HepG2 (cell line): ENCODE results near the gene CARMIL1. TPM values are rescaled to one million over a fixed set of nuclear protein-coding genes. Genes with fewer than 3 reads are reported as not detected.
A peak's percentile ranks its signal among the peaks of the same experiment; 100 is the strongest.

Source experiments
- BCL6 ChIP-seq: IDR thresholded peaks from 2 replicates; pipeline ENCODE4 v1.6.1; 2016; ENCODE audit warnings: missing genetic modification reagents, missing compliant biosample characterization
- EP300 ChIP-seq, 3 experiments: sonication (generic) in 1 of 3; formaldehyde crosslinking in 1 of 3; IDR thresholded peaks; 2 replicates each; pipeline versions ENCODE4 v1.5.1 to v1.6.1; 2011 to 2020; ENCODE audit warnings: low read depth in 2 of 3, low read length in 2 of 3, borderline replicate concordance in 1 of 3, improper control_type of control experiment in 1 of 3, mild to moderate bottlenecking in 1 of 3, missing genetic modification reagents in 1 of 3, moderate library complexity in 1 of 3
- FOXK1 ChIP-seq: sonication (generic); formaldehyde crosslinking; IDR thresholded peaks from 2 replicates; pipeline ENCODE4 v1.4.0; 2020; ENCODE audit warnings: low read depth, missing genetic modification reagents, borderline replicate concordance
- HNF4A ChIP-seq: sonication (generic); formaldehyde crosslinking; IDR thresholded peaks from 2 replicates; pipeline ENCODE4 v1.4.0; 2020; ENCODE audit warnings: missing genetic modification reagents
- IRX3 ChIP-seq: sonication (generic); formaldehyde crosslinking; IDR thresholded peaks from 2 replicates; pipeline ENCODE4 v1.8.1; 2023; ENCODE audit warnings: mild to moderate bottlenecking, low read depth, missing genetic modification reagents, borderline replicate concordance
- JUND ChIP-seq: sonication (generic); formaldehyde crosslinking; IDR thresholded peaks from 2 replicates; pipeline ENCODE4 v1.8.0; 2022; ENCODE audit warnings: mild to moderate bottlenecking, missing genetic modification reagents
- MEF2D ChIP-seq: sonication (generic); formaldehyde crosslinking; IDR thresholded peaks from 2 replicates; pipeline ENCODE4 v1.5.1; 2020; ENCODE audit warnings: mild to moderate bottlenecking, missing genetic modification reagents
- RFXANK ChIP-seq: IDR thresholded peaks from 2 replicates; pipeline ENCODE4 v1.6.1; 2016
- RXRB ChIP-seq: IDR thresholded peaks from 2 replicates; pipeline ENCODE4 v1.6.1; 2016; ENCODE audit warnings: borderline replicate concordance, missing genetic modification reagents, missing compliant biosample characterization
- SAP130 ChIP-seq: IDR thresholded peaks from 2 replicates; pipeline ENCODE4 v1.6.1; 2016; ENCODE audit warnings: low read depth
- ZEB1 ChIP-seq: IDR thresholded peaks from 2 replicates; pipeline ENCODE4 v1.6.1; 2012; ENCODE audit warnings: mild to moderate bottlenecking, low read depth, inconsistent platforms; ENCODE audit not compliant: insufficient replicate concordance
- ZNF280B ChIP-seq: sonication (generic); formaldehyde crosslinking; IDR thresholded peaks from 2 replicates; pipeline ENCODE4 v1.5.0; 2020; ENCODE audit warnings: missing genetic modification reagents, mild to moderate bottlenecking, borderline replicate concordance
- ZNF788 ChIP-seq: sonication (generic); formaldehyde crosslinking; IDR thresholded peaks from 2 replicates; pipeline ENCODE4 v1.5.0; 2020; ENCODE audit warnings: mild to moderate bottlenecking, missing genetic modification reagents, borderline replicate concordance
- polyA plus RNA-seq, 8 experiments: library from polyadenylated mRNA; depleted of rRNA in 3 of 8; stranded (reverse) in 7 of 8; unstranded in 1 of 8; fragments of >200 nt; fragmentation: Illumina TruSeq in 4 of 8; extraction: Trizol in 4 of 8; gene quantifications; 2 replicates each; pipeline versions ENCODE4 v1.2.1 to v1.2.3, GENCODE V29; 2011 to 2016; ENCODE audit warnings: low read depth in 4 of 8, missing spikeins in 1 of 8, mixed read lengths in 1 of 8; ENCODE audit not compliant: insufficient read depth in 1 of 8
- total RNA-seq, 5 experiments: library from RNA; depleted of rRNA; stranded (reverse); fragments of >200 nt; fragmentation: Illumina TruSeq; extraction: Trizol; gene quantifications; 2 replicates each; pipeline ENCODE4 v1.2.3, GENCODE V29; 2016; ENCODE audit warnings: low read depth in 1 of 5
- TF ChIP-seq, protein P1 (sequence below): sonication (generic); formaldehyde crosslinking; IDR thresholded peaks from 2 replicates; pipeline ENCODE4 v1.5.1; 2020; ENCODE audit warnings: missing genetic modification reagents, mild to moderate bottlenecking, borderline replicate concordance
- TF ChIP-seq, protein P2 (sequence below): sonication (generic); formaldehyde crosslinking; IDR thresholded peaks from 2 replicates; pipeline ENCODE4 v1.5.0; 2020; ENCODE audit warnings: missing genetic modification reagents
- TF ChIP-seq, protein P3 (sequence below): sonication (generic); formaldehyde crosslinking; IDR thresholded peaks from 2 replicates; pipeline ENCODE4 v1.4.0; 2020; ENCODE audit warnings: missing genetic modification reagents

The CARMIL1 gene
- total and polyA plus RNA-seq, 2 of the 13 experiments (the other 11 are each of a cell fraction or from before 2014, with no cell fraction given) = 1.8 to 2.6 TPM

DNA sequence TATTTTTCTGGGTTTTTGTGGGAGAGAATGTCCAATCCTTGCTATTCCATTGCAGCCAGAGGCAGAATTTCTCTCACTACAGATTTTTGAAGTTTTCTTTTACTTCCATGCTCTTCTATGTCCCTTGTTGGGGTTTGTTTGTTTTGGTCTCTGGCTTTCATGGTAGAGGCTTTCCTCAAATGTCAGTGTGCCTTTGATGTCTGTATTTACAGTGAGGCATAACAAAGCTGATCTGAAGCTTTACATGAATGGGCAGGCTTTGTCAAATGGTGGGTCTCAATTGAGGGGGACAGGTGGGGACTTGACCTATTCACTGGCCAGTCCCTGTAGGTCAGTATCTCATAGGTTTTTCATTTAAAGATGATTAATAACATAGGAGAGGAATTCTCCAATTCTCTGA, 8.6 kb upstream of the CARMIL1 start (continued):
- TF ChIP-seq, protein P1, sequence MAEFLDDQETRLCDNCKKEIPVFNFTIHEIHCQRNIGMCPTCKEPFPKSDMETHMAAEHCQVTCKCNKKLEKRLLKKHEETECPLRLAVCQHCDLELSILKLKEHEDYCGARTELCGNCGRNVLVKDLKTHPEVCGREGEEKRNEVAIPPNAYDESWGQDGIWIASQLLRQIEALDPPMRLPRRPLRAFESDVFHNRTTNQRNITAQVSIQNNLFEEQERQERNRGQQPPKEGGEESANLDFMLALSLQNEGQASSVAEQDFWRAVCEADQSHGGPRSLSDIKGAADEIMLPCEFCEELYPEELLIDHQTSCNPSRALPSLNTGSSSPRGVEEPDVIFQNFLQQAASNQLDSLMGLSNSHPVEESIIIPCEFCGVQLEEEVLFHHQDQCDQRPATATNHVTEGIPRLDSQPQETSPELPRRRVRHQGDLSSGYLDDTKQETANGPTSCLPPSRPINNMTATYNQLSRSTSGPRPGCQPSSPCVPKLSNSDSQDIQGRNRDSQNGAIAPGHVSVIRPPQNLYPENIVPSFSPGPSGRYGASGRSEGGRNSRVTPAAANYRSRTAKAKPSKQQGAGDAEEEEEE (CRISPR knock-in tag) = no peak
- no peak for TF ChIP-seq RFXANK
- no peak for TF ChIP-seq ZEB1
- TF ChIP-seq BCL6 (CRISPR knock-in tag) = peak; percentile 88
- TF ChIP-seq SAP130 = peak; percentile 77
- TF ChIP-seq MEF2D (CRISPR knock-in tag) = no peak
- peak in 1 of 2 experiments; percentile 70; a peak in 2 of 4 replicates for TF ChIP-seq EP300 (IDR thresholded peaks at IDR 0.05; ENCODE audit: low read depth in 2 of 2, low read length in 2 of 2)
- TF ChIP-seq EP300 (CRISPR knock-in tag; IDR thresholded peaks at IDR 0.05; ENCODE audit: borderline replicate concordance) = peak; percentile 48; the same call in 1 of the 2 replicates
- TF ChIP-seq, protein P2, sequence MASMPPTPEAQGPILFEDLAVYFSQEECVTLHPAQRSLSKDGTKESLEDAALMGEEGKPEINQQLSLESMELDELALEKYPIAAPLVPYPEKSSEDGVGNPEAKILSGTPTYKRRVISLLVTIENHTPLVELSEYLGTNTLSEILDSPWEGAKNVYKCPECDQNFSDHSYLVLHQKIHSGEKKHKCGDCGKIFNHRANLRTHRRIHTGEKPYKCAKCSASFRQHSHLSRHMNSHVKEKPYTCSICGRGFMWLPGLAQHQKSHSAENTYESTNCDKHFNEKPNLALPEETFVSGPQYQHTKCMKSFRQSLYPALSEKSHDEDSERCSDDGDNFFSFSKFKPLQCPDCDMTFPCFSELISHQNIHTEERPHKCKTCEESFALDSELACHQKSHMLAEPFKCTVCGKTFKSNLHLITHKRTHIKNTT = no peak
- TF ChIP-seq HNF4A (CRISPR knock-in tag) = no peak
- TF ChIP-seq JUND (CRISPR knock-in tag) = no peak
- TF ChIP-seq, protein P3, sequence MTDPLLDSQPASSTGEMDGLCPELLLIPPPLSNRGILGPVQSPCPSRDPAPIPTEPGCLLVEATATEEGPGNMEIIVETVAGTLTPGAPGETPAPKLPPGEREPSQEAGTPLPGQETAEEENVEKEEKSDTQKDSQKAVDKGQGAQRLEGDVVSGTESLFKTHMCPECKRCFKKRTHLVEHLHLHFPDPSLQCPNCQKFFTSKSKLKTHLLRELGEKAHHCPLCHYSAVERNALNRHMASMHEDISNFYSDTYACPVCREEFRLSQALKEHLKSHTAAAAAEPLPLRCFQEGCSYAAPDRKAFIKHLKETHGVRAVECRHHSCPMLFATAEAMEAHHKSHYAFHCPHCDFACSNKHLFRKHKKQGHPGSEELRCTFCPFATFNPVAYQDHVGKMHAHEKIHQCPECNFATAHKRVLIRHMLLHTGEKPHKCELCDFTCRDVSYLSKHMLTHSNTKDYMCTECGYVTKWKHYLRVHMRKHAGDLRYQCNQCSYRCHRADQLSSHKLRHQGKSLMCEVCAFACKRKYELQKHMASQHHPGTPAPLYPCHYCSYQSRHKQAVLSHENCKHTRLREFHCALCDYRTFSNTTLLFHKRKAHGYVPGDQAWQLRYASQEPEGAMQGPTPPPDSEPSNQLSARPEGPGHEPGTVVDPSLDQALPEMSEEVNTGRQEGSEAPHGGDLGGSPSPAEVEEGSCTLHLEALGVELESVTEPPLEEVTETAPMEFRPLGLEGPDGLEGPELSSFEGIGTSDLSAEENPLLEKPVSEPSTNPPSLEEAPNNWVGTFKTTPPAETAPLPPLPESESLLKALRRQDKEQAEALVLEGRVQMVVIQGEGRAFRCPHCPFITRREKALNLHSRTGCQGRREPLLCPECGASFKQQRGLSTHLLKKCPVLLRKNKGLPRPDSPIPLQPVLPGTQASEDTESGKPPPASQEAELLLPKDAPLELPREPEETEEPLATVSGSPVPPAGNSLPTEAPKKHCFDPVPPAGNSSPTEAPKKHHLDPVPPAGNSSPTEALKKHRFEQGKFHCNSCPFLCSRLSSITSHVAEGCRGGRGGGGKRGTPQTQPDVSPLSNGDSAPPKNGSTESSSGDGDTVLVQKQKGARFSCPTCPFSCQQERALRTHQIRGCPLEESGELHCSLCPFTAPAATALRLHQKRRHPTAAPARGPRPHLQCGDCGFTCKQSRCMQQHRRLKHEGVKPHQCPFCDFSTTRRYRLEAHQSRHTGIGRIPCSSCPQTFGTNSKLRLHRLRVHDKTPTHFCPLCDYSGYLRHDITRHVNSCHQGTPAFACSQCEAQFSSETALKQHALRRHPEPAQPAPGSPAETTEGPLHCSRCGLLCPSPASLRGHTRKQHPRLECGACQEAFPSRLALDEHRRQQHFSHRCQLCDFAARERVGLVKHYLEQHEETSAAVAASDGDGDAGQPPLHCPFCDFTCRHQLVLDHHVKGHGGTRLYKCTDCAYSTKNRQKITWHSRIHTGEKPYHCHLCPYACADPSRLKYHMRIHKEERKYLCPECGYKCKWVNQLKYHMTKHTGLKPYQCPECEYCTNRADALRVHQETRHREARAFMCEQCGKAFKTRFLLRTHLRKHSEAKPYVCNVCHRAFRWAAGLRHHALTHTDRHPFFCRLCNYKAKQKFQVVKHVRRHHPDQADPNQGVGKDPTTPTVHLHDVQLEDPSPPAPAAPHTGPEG (CRISPR knock-in tag) = no peak
- TF ChIP-seq ZNF788 (CRISPR knock-in tag) = no peak
- TF ChIP-seq FOXK1 (CRISPR knock-in tag) = peak; percentile 58; the same call in 1 of the 2 replicates
- TF ChIP-seq IRX3 (CRISPR knock-in tag) = no peak
- no peak for TF ChIP-seq ZNF280B (CRISPR knock-in tag)
- TF ChIP-seq RXRB (CRISPR knock-in tag) = peak; percentile 70; the same call in 1 of the 2 replicates
